Amniotic epithelial cell (primary cell): ENCODE data around the gene GRIFIN.
"Not testable (repeated sequence)": the region's sequence is repeated elsewhere in the genome, so short reads cannot be mapped to it uniquely, and the experiment has no call there.

Source experiments
- DNase-seq: peaks from one replicate; pipeline ENCODE4 v3.0.0-alpha.2; 2010; ENCODE audit warnings: low read depth

The GRIFIN gene

GRCh38 chr7:2453849-2454248 is 22.3 kb downstream of the GRIFIN start:
- not testable (repeated sequence) for DNase-seq

GRCh38 chr7:2452643-2453270 is 23.4 kb downstream of the GRIFIN start:
- no peak for DNase-seq

- DNase-seq = no peak
Measured at GRCh38 chr7:2452074-2452507, 24.1 kb downstream of the GRIFIN start.

- DNase-seq = peak; percentile 50
Measured at GRCh38 chr7:2451171-2452073, 24.8 kb downstream of the GRIFIN start.

- no peak for DNase-seq
Measured at GRCh38 chr7:2450198-2451107, 25.7 kb downstream of the GRIFIN start.

- DNase-seq = no peak
Measured at GRCh38 chr7:2446676-2447075, 29.5 kb downstream of the GRIFIN start.

- DNase-seq = no peak
Measured at GRCh38 chr7:2445898-2446555, 30.2 kb downstream of the GRIFIN start.

GRCh38 chr7:2445047-2445446 is 31.2 kb downstream of the GRIFIN start:
- no peak for DNase-seq

- peak; percentile 69 for DNase-seq
Measured at GRCh38 chr7:2444476-2444875, 31.7 kb downstream of the GRIFIN start.

GRCh38 chr7:2443491-2443890 is 32.7 kb downstream of the GRIFIN start:
- no peak for DNase-seq

GRCh38 chr7:2441430-2442058 is 34.7 kb downstream of the GRIFIN start:
- no peak for DNase-seq

GRCh38 chr7:2440608-2441245 is 35.5 kb downstream of the GRIFIN start:
- peak; percentile 81 for DNase-seq

- DNase-seq = no peak
Measured at GRCh38 chr7:2438775-2439174, 37.4 kb downstream of the GRIFIN start.

- no peak for DNase-seq
Measured at GRCh38 chr7:2438186-2438585, 38.0 kb downstream of the GRIFIN start.

- DNase-seq = no peak
Measured at GRCh38 chr7:2437537-2438148, 38.6 kb downstream of the GRIFIN start.

GRCh38 chr7:2437136-2437535 is 39.1 kb downstream of the GRIFIN start:
- no peak for DNase-seq

GRCh38 chr7:2436341-2437104 is 39.7 kb downstream of the GRIFIN start:
- no peak for DNase-seq

- DNase-seq = no peak
Measured at GRCh38 chr7:2435146-2435545, 41.1 kb downstream of the GRIFIN start.

- DNase-seq = no peak
Measured at GRCh38 chr7:2433713-2434550, 42.3 kb downstream of the GRIFIN start.
